Measurements from ENCODE around the gene SUGCT. TPM values are rescaled to one million over a fixed set of nuclear protein-coding genes. Genes with fewer than 3 reads are reported as not detected.
A peak's percentile ranks its signal among the peaks of the same experiment; 100 is the strongest.

The SUGCT gene
- polyA plus RNA-seq, 1 of the 3 experiments (the other 2 are of a cell fraction) = 53.7 TPM

DNA sequence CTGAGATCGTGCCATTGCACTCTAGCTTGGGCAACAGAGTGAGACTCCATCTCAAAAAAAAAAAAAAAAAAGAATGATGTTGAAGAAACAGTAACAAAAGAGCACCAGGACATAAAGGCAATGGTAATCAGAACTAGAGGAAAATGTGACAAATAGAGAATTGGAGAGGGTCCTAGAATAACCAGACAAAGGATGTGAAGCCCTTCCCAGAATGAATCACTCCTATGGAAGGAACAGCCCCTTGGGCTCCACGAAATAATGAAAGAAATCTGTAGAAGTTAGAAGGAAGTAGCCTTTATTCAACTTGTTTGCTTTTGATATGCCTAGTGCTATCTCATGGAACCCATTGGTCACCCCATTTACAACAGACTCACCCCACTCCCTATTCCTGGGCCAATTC lies 169.2 kb downstream of the SUGCT start:
- Histone ChIP-seq H3K9me3 (no peaks in the 10 kb centered on the region), H3K4me3 (ENCODE audit: low read depth in 2 of 2, low read length in 1 of 2) (no peak overlapping the region), H3K27ac (ENCODE audit: low read depth in 2 of 2, low read length in 1 of 2) (peak overlapping the region in 1 of 2 experiments; percentile 99; a peak in 2 of 4 replicates), H2AFZ (ENCODE audit: low read depth) (no peak overlapping the region), H3K36me3 (replicated peaks in 1 of 2; ENCODE audit: control insufficient read depth in 1 of 2, insufficient read depth in 2 of 2, low read length in 1 of 2) (no peaks in the 10 kb centered on the region), H3K9me2 (no peaks in the 10 kb centered on the region), H3K79me2 (ENCODE audit: insufficient read depth) (no peaks in the 10 kb centered on the region), H3F3A (replicated peaks; ENCODE audit: insufficient read depth) (peaks cover 56% of the 10 kb centered on the region), H3K9ac (no peak overlapping the region), H3K27me3 (ENCODE audit: insufficient read depth) (no peaks in the 10 kb centered on the region), H3K4me2 (no peak overlapping the region), H4K20me1 (ENCODE audit: insufficient read depth) (no peaks in the 10 kb centered on the region), H3K4me1 (ENCODE audit: control insufficient read depth in 1 of 2, insufficient read depth in 2 of 2, low read depth in 1 of 2, low read length in 1 of 2) (peaks cover 0 to 41% of the 10 kb centered on the region in 2 experiments; a peak in 3 of 4 replicates)
- no peak for DNase-seq
- 74% methylated on average over 2 of the region's 2 CpGs for WGBS (ENCODE audit: low lambda C conversion rate)
- POLR2A ChIA-PET = no interaction called here
- CTCF ChIA-PET = interaction anchor here (0.6 kb wide), 1 partner anchor 1401 kb away, joined by 3 read pairs; no protein-coding TSS in a partner anchor
- TF ChIP-seq TEAD4 (IDR thresholded peaks at IDR 0.05; ENCODE audit: borderline replicate concordance, insufficient read depth) (no peak), TCF12 (IDR thresholded peaks at IDR 0.05) (no peak), RFX5 (IDR thresholded peaks at IDR 0.05; ENCODE audit: low read length) (no peak), GATA2 (CRISPR knock-in tag; IDR thresholded peaks at IDR 0.05) (no peak), NRF1 (IDR thresholded peaks at IDR 0.05; ENCODE audit: low read depth, low read length) (no peak), FOXM1 (IDR thresholded peaks at IDR 0.05; ENCODE audit: low read depth) (no peak), FOXJ3 (CRISPR knock-in tag; IDR thresholded peaks at IDR 0.05) (no peak), CHD2 (IDR thresholded peaks at IDR 0.05; ENCODE audit: low read length, partially characterized antibody) (no peak), POLR2AphosphoS5 (IDR thresholded peaks at IDR 0.05; ENCODE audit: low read depth, low read length) (no peak), TAF1 (IDR thresholded peaks at IDR 0.05; ENCODE audit: borderline replicate concordance, low read depth, low read length) (no peak), EZH2phosphoT487 (IDR thresholded peaks at IDR 0.05; ENCODE audit: borderline replicate concordance, low read depth) (no peak), JUND (IDR thresholded peaks at IDR 0.05) (no peak)
- TF ChIP-seq, protein P1, sequence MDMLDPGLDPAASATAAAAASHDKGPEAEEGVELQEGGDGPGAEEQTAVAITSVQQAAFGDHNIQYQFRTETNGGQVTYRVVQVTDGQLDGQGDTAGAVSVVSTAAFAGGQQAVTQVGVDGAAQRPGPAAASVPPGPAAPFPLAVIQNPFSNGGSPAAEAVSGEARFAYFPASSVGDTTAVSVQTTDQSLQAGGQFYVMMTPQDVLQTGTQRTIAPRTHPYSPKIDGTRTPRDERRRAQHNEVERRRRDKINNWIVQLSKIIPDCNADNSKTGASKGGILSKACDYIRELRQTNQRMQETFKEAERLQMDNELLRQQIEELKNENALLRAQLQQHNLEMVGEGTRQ (IDR thresholded peaks at IDR 0.05; ENCODE audit: borderline replicate concordance, low read depth, low read length) = no peak
- TF ChIP-seq, protein P2, sequence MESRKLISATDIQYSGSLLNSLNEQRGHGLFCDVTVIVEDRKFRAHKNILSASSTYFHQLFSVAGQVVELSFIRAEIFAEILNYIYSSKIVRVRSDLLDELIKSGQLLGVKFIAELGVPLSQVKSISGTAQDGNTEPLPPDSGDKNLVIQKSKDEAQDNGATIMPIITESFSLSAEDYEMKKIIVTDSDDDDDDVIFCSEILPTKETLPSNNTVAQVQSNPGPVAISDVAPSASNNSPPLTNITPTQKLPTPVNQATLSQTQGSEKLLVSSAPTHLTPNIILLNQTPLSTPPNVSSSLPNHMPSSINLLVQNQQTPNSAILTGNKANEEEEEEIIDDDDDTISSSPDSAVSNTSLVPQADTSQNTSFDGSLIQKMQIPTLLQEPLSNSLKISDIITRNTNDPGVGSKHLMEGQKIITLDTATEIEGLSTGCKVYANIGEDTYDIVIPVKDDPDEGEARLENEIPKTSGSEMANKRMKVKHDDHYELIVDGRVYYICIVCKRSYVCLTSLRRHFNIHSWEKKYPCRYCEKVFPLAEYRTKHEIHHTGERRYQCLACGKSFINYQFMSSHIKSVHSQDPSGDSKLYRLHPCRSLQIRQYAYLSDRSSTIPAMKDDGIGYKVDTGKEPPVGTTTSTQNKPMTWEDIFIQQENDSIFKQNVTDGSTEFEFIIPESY (IDR thresholded peaks at IDR 0.05; ENCODE audit: borderline replicate concordance, low read depth) = no peak
- TF ChIP-seq, protein P3, sequence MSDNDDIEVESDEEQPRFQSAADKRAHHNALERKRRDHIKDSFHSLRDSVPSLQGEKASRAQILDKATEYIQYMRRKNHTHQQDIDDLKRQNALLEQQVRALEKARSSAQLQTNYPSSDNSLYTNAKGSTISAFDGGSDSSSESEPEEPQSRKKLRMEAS (IDR thresholded peaks at IDR 0.05; ENCODE audit: low read depth) = no peak
- TF ChIP-seq, protein P4, sequence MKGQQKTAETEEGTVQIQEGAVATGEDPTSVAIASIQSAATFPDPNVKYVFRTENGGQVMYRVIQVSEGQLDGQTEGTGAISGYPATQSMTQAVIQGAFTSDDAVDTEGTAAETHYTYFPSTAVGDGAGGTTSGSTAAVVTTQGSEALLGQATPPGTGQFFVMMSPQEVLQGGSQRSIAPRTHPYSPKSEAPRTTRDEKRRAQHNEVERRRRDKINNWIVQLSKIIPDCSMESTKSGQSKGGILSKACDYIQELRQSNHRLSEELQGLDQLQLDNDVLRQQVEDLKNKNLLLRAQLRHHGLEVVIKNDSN (IDR thresholded peaks at IDR 0.05; ENCODE audit: borderline replicate concordance, low read depth) = no peak

Measured in SK-N-SH (cell line).